HFF-Myc (cell line): Measurements from ENCODE around the gene S100A12.

ENCODE experiments used
- DNase-seq: peaks from one replicate; pipeline ENCODE4 v3.0.0-alpha.2; 2011; ENCODE audit warnings: low read depth; ENCODE audit errors: extremely low read depth
- H3K4me3 ChIP-seq: replicated peaks from 2 replicates; pipeline ENCODE4 v1.5.1; 2011; ENCODE audit warnings: low read depth, mild to moderate bottlenecking, control low read depth, low read length
- CTCF ChIP-seq: IDR thresholded peaks from 2 replicates; pipeline ENCODE4 v1.5.1; 2012; ENCODE audit warnings: mild to moderate bottlenecking, low read depth, low read length, control low read depth; ENCODE audit errors: missing control alignments

Gene S100A12

GRCh38 chr1:153372571-153372970 is 2.9 kb downstream of the S100A12 start:
- TF ChIP-seq CTCF: no peak
- H3K4me3 ChIP-seq: no peak overlapping the region

GRCh38 chr1:153371231-153371630 is 4.2 kb downstream of the S100A12 start:
- TF ChIP-seq CTCF: no peak
- DNase-seq: no peak
- H3K4me3 ChIP-seq: no peak overlapping the region

More at GRCh38 chr1:153372571-153372970, 2.9 kb downstream of the S100A12 start:
- no peak for DNase-seq

GRCh38 chr1:153370146-153370545 is 5.3 kb downstream of the S100A12 start:
- no peak overlapping the region for H3K4me3 ChIP-seq
- no peak for DNase-seq
- TF ChIP-seq CTCF: no peak

- TF ChIP-seq CTCF: no peak
- DNase-seq: no peak
- H3K4me3 ChIP-seq: no peak overlapping the region
Measured at GRCh38 chr1:153368495-153368894, 6.9 kb downstream of the S100A12 start.

- no peak for TF ChIP-seq CTCF
- no peak for DNase-seq
- no peak overlapping the region for H3K4me3 ChIP-seq
Measured at GRCh38 chr1:153367090-153367489, 8.3 kb downstream of the S100A12 start.

- DNase-seq: no peak
- no peak overlapping the region for H3K4me3 ChIP-seq
- TF ChIP-seq CTCF: no peak
Measured at GRCh38 chr1:153366261-153366660, 9.2 kb downstream of the S100A12 start.

- no peak for TF ChIP-seq CTCF
- no peak for DNase-seq
- H3K4me3 ChIP-seq: no peak overlapping the region
Measured at GRCh38 chr1:153365696-153366095, 9.7 kb downstream of the S100A12 start.
